Suppressor macrophage treated with lipopolysaccharide for 4 hours (primary cell): ENCODE measurements around the gene EGF.
"Not testable (repeated sequence)": the region's sequence is repeated elsewhere in the genome, so short reads cannot be mapped to it uniquely, and the experiment has no call there.

Source experiments
- DNase-seq: peaks from one replicate; pipeline ENCODE4 v3.0.0-alpha.2; 2020

EGF gene

DNA sequence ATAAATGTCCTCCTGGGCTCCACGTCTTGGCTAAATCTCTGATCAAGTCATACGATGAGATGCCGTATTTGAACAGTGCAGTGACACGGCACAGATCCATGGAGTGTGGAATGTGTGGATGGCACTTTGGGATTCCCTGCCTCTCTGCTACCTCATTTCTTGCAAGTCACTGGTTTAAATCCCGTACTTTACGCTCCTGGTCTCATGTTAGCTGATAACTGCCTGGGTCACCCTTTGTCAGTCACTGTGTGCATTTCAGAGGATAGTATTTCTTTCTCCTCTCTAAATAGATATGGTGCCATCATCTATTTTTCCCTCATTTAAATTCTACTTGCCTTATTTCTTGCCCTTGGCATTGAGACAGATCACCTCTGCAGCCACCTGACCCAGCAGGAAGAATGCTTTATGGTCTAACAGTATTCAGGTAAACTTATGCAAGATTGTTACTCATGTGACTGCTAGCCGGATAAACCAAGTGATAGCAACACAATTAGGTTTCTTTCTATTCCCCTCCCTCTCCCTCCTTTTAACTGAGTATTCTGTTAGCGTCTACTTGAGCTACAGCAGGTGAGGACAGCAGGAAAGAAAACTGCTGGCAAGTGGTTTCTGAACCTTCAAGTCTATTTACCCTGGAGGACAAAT lies 2.8 kb downstream of the EGF start:
- DNase-seq: no peak

DNA sequence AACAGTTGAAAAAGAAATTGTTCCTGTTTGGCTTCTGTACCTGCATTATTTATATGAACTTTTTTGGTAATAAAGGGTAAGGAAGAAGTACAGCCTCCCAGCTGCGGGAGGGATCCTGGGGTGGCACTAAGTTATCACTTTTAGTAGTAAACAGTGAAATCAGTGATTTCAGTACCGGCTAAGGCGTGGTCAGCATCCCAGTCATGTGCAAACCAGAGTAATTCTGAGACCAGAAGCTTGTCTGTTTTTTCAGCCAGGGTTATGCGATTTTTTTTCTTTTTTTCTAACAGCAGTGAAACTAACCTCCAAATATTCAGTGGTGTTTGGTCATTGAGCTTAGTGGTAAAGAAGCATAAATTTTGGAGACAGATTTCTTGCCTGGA lies 3.3 kb downstream of the EGF start:
- no peak for DNase-seq

DNA sequence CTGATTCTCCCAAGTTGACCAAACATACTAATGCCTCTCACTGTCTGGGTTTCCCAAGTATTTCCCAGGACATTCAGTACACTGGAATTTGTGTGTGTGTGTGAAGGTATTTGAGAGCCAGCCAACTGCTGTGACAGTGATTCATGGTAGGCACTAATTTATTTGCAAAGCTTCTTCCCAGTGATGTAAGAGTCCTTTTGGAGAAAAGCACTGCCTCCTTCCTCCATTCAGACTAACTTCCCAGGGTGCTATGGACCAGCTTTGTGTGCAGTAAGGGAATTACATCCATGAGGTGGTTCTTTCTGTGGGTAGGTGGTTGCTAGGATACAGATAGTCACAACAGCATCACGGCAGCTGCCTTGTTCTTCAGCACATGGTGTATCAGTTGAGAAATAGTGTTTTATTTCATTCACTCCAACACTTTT lies 8.7 kb downstream of the EGF start:
- DNase-seq: no peak

DNA sequence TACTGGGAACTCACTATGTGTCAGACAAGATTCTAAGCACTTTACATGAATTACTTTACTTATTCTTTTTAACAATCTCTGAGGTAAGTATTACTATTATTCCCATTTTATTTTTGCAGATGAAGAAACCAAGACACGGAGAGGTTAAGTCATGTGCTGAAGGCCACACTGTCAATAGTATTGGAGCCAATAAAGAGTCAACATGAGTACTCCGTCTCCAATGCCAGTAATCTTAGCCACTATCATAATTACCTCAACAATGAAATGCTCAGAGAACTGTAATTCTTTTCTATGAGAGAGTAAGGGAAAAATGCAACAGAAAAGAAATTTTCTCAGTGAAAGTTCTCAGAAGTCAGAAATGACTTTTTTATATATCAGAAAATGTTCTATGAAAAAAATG lies 12.7 kb downstream of the EGF start:
- DNase-seq: no peak

DNA sequence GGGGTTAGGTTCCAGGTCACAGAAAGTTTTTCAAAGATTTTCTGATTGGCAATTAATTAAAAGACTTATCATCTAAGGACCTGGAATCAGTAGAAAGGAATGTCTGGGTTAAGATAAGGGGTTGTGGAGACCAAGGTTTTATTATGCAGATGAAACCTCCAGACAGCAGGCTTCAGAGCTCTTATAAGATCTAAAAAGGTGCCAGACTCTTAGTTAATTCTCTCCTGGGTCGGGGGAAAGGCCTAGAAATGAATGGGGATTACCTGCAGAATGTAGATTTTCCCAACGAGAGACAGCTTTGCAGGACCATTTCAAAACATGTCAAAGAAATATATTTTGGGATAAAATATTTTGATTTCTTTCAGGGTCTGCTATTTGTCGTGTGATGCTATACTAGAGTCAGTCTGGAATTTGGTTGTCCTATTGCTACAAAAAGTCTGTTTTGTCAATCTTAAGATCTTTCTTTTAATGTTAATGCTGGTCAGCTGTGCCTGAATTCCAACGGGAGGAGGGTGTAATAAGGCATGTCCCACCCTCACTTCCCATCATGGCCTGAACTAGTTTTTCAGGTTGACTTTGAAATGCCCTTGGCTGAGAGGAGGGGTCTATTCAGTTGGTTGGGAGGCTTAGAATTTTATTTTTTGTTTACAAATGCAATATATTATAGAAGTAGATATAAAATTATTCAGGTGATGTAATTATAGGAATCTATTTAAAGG lies 15.8 kb downstream of the EGF start:
- DNase-seq: no peak

DNA sequence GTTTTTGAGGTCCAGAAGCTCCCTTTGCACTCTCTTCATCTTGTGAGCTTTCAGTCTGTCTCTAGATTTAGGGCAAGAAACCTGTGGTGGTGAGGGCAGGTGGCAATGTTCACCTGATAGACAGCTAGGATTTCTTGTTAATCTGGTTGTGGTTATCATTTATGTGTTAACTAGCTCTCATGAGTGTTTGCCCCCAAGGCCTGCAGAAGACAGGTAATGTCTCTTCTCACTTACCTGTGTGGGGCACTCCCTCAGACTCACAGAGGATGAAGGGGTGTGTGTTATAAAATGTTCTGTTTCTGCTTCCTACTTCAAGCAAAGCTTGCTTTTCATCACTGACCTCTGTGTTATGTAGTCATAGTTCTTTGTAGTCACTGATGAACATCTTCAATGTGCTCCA lies 17.8 kb downstream of the EGF start:
- DNase-seq: no peak

DNA sequence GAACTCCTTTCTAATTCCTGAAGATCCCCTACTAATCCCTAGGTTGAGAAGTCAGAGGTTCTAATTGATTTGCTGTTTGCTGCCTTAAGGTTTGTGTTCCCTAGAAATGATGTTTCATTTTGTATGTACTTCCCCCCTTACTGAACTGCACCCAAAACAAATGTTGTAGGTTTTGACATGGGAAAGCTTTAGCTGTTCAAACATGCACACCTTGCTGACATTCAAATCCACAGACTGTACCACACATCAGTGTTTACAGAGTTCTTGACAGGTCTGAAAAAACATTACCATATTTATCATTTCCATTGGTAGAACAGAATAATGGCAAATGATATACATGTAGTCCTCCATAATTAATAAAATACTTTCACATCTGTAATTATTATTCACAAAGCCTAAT lies 18.2 kb downstream of the EGF start:
- DNase-seq: no peak

DNA sequence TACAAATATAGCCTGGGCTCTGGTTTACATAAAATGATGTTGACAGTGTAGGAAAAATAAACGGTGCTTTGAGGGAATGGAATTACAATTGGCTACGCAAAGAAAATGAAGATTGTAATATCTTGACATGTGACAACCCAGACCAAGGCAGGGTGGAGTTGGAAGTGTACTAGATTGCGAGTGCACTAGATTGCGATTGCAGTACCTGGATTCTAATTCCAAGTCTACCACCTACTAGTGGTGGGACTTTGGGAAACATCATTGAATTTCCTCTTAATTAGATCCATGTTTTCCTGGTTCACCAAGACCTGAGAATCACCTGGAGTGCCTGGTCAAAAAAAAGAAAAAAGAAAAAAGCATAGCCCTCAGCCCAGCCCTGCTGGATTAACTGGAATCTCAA lies 18.6 kb downstream of the EGF start:
- no peak for DNase-seq

DNA sequence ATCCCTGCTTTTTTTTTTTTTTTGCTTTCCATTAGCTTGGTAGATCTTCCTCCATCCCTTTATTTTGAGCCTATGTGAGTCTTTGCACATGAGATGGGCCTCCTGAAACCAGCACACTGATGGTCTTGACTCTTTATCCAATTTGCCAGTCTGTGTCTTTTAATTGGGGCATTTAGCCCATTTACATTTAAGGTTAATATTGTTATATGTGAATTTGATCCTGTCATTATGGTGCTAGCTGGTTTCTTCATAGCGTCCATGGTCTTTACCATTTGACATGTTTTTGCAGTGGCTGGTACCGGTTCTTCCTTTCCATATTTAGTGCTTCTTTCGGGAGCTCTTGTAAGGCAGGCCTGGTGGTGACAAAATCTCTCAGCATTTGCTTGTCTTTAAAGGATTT lies 24.7 kb downstream of the EGF start:
- not testable (repeated sequence) for DNase-seq

DNA sequence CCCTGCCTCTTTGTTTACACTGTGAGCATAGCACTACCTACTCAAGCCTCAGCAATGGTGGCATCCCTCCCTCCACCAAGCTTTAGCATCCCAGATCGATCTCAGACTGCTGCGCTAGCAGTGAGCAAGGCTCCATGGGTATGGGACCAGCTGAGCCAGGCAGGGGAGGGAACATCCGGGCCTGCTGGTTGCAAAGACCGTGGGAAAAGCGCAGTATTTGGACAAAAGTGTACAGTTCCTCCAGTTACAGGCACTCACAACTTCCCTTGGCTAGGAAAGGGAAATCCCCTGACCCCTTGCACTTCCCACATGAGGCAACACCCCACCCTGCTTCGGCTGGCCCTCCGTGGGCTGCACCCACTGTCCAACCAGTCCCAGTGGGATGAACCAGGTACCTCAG lies 26.5 kb downstream of the EGF start:
- peak; percentile 46 for DNase-seq

DNA sequence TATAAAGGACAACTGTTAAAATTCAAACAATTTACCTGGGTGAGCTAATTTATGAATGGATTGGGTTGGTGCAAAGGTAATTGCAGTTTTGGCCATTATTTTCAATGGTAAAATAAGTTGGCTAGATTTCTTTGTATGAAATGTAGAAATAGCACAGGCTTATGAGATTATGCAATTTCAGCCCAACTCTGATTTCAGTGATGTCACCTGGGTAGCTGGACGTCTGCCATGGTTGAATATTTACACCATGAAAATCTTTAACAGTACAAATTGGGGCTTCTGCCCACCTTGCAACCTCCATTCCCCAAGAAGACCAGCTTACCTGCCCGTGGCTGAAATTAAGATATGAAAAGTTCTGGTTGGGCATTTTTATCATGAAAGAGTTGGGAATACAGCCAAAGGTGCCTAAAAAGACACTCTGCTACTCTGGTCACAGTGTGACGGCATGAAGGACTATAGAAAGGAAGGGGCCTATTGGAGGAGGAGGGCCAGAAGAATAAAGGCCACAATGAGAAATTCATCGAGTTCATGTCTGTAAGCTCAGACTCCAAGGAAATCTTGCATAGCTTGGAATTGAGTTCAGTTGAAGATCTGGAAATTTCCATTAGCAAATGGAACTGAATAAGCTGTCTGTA lies 29.7 kb downstream of the EGF start:
- DNase-seq: no peak

DNA sequence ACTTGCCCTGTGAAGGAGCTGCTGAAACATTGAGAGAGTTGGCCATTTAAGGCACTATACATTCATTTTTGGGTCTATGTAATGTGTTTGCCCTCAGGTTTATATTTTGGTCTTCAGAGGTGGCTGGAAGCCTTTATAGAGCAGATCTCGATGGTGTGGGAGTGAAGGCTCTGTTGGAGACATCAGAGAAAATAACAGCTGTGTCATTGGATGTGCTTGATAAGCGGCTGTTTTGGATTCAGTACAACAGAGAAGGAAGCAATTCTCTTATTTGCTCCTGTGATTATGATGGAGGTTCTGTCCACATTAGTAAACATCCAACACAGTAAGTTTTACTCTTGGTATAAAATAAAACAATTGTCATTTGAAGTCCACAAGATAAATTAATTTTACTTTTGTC lies 31.1 kb downstream of the EGF start:
- DNase-seq: no peak

DNA sequence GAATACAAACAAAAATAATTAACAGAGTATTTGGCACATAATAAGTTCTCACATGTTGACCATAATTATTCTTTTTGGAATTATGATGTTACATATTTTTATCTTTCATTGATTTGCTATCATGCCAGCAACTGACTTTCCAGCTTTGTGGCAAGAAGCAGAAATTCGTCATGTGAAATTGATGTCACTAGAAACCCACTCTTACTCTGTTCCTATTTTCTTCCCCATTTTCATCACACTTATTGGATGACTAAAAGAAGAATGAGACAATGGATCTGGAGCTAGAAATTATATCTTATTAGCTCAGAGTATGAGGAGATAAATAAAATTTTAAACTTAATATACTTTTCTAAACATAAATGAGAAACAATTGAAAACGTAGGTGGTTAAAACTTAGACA lies 31.9 kb downstream of the EGF start:
- peak; percentile 67 for DNase-seq

DNA sequence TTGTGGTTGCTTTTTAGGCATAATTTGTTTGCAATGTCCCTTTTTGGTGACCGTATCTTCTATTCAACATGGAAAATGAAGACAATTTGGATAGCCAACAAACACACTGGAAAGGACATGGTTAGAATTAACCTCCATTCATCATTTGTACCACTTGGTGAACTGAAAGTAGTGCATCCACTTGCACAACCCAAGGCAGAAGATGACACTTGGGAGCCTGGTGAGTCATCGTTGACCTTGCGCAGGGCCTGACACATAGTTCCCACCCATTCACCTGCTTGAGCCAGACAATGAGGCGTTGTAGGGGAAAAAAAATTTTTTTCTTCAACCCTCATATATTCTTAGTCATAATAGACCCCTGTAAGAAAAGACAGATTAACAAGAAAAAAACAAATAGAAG lies 32.4 kb downstream of the EGF start:
- DNase-seq: peak; percentile 79

DNA sequence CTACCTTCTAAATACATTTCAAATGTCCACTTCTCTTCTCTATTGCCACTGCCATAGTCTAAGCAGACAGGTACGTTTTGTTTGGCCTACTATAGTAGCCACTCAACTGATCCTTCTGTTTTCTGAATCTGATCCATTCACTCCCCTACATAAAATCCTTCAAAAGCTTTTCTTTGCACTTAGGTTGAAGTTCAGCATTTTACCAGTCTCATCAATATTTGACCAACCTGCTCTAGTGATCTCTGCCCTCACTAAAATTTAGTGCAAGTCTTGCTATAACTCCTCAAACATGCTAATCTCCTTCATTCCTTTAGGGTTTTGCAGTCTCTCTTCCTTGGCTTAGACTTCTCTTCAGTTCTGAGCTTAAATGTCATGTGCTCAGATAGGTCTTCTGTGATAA lies 33.4 kb downstream of the EGF start:
- DNase-seq: no peak

DNA sequence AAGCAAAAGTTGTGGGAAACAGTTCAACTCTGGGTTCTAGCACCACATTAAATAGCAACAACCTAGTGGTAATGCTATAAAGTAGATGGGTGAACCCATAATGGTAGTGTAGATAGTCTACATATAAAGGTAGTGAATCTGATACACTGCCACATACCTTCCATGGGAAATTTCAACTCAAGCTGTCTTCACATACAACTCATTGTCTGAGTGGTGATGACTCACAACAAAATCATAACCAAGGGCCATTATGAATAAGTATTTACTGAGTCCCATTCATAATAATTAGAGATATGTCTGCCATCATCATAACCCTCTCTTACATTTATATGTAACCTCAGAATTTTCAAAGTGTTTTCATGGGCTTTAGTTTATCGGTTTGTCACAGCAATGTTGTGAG lies 34.8 kb downstream of the EGF start:
- DNase-seq: peak; percentile 12

DNA sequence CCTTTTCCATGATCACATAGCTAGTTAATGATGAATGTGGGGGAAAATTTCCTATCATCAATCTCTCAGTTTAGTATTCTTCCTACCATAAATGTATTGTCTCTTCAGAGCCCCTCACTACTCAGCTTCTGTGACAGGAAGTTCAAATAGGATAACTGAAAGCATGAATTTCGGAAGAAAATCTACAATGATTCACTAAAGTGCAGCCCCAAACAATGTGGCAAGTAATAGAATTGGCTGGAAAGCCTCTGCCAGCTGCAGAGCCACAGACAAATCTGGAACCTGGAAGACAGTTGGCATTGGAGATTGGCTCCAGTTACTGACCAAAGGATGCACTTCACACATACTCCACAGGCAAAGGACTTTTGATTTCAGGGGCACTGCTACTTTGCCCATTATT lies 35.2 kb downstream of the EGF start:
- no peak for DNase-seq

DNA sequence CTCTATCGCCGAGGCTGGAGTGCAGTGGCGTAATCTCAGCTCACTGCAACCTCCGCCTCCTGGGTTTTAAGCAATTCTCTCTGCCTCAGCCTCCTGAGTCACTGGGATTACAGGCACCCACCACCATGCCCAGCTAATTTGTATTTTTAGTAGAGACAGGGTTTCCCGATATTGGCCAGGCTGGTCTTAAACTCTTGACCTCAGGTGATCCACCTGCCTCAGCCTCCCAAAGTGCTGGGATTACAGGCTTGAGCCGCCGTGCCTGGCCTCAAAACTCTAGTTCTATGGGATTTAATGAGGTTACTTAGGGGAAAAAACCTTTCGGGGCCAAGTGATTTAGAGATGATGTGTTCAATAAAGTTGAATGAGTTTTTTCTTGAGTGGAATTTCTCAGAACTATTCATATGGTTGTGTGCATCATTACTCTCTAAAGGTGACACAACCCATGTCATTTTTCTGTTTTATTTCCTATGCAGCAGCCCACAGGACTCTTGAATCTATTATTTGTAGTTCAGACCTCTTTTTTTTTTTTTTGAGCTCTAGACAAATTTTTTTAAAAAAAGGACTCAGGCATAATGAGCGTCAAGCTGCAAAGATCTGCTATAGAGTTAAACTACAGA lies 36.5 kb downstream of the EGF start:
- DNase-seq: not testable (repeated sequence)

DNA sequence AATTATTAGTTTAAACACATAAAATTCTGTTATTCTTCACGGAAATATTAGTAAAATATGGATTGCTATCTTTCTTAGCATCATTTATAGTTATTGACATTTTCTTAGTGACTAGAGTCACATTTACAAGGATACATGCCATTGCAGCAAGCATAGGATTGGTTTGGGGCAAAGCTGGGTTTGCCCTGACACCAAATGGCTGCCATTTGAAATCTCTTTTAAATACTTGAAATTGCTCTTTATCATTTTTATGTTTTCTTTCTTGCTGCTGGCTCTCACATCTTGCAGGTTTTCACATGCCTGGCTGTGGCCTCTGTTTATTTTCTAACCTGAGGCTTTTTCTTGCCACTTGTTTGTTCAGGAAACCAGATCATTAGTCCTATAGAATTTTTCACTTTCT lies 39.9 kb downstream of the EGF start:
- no peak for DNase-seq

DNA sequence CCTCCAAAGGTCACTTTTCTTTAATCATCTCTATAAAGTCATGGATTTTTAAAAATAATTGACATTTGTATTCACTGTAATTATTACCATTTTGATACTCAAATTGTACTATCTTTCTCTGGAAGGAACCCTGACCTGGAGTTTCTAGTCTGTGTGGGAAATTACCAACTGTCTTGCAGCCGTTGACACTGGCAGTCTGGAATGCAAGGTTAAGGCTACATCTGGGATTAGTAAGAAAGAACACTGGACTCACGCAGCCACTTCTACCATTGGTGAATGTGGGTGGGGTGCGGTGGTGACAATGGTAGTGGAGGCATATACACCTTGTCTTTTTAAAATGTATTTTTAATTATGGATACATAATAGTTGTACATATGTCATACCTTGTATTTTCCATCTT lies 40.9 kb downstream of the EGF start:
- DNase-seq: no peak

DNA sequence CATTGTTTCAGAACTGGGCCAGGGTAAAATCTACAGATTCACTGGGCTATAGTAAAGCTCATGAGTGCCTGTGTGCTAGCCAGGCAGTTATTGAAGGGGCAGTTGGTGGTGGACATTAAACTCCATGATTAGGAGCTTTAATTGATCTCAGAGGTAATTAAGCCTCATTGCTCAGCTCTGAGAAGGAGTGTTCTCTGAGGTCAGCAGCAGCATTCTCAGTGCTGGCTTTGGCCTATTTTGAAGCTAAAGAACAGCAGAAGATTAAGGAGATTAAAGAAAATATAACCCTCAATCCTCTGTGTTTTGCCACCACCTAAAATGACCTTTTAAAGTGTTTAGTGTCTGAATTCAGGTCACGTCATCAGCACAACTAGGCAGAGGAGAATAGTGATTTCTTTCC lies 42.5 kb downstream of the EGF start:
- no peak for DNase-seq

DNA sequence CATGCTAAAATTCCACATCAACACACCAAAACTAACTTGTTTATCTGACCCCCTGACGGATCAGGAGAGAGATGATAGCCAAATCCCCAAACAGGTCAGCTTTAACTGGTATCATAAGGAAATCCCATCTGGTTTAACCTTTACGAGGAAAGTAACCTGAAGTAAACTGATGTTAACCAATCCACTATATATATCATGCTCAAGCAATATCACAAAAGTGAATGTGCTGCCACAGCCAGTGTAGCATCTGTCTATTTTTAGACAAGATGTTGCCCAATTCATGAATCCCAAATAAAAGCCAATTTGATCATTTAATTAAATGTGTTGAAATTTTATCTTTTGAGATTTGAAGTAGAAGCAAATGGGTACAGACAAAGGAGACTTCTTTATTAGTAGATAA lies 44.5 kb downstream of the EGF start:
- DNase-seq: no peak

DNA sequence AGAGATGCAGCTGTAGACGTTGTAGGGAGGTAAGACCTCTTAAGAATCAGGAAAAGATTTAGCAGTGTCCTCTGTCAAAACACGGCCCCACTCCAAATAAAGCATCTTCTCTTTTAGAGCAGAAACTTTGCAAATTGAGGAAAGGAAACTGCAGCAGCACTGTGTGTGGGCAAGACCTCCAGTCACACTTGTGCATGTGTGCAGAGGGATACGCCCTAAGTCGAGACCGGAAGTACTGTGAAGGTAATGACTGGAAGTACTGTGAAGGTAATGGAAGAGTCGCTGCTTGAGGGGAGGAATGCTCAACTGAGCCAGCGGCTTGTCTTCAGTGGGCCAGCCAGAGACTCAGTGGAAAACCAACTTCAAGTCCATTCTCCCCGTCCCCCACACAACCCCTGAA lies 46.5 kb downstream of the EGF start:
- DNase-seq: no peak

DNA sequence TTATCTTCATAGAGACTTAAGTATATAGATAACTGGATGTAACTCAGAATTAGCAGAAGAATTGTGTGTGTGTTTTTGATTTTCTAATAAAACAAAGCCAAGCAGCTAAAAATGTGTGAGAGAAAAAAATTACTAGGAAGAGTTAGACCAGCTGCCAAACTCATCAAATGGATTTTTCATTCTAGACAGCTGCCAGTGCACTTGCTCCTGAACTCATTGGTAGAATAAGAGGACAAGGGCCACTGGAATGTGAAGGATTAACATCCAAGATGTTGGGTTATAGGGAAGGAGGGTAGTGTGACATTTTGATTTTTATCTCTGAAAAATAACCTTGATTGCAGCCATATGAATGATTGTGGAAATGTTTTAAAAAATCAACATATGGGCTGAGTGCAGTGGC lies 49.7 kb downstream of the EGF start:
- DNase-seq: no peak
